ENCODE measurements around the gene LRRC14B.

DNA sequence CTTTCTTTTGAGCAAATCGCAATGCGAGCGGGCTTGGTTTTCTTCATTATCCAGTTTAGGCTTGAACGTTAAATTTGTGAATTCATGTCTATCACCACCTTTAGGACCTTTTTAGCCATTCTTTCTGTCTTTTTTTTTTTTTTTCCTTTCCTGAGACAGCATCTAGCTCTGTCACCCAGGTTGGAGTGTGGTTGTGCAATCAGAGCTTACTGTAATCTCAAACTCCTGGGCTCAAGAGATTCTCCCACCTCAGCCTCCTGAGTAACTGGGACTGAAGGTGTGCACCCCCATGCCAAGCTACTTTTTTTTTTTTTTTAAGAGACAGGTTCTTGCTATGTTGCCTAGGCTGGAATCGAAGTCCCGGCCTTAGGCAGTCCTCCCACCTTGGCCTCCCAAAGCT lies 39.2 kb upstream of the LRRC14B start:
- TF ChIP-seq CHD2 (IDR thresholded peaks at IDR 0.05; ENCODE audit: low read length, partially characterized antibody) (no peak), EP300 (IDR thresholded peaks at IDR 0.05; ENCODE audit: borderline replicate concordance in 1 of 2, low read depth in 1 of 2, low read length in 1 of 2) (no peak), YY1 (IDR thresholded peaks at IDR 0.05; ENCODE audit: low read depth) (no peak), CTCF (IDR thresholded peaks at IDR 0.05) (no peak), JUND (IDR thresholded peaks at IDR 0.05) (no peak), RCOR1 (IDR thresholded peaks at IDR 0.05; ENCODE audit: low read length) (no peak), MXI1 (IDR thresholded peaks at IDR 0.05; ENCODE audit: low read depth, low read length) (no peak), SMC3 (IDR thresholded peaks at IDR 0.05; ENCODE audit: low read depth, low read length) (no peak), FOXM1 (IDR thresholded peaks at IDR 0.05; ENCODE audit: low read depth) (no peak), TEAD4 (IDR thresholded peaks at IDR 0.05; ENCODE audit: borderline replicate concordance, insufficient read depth) (no peak), POLR2AphosphoS5 (IDR thresholded peaks at IDR 0.05; ENCODE audit: low read depth, low read length) (no peak), GABPA (IDR thresholded peaks at IDR 0.05; ENCODE audit: low read depth) (no peak)
- TF ChIP-seq, protein P1, sequence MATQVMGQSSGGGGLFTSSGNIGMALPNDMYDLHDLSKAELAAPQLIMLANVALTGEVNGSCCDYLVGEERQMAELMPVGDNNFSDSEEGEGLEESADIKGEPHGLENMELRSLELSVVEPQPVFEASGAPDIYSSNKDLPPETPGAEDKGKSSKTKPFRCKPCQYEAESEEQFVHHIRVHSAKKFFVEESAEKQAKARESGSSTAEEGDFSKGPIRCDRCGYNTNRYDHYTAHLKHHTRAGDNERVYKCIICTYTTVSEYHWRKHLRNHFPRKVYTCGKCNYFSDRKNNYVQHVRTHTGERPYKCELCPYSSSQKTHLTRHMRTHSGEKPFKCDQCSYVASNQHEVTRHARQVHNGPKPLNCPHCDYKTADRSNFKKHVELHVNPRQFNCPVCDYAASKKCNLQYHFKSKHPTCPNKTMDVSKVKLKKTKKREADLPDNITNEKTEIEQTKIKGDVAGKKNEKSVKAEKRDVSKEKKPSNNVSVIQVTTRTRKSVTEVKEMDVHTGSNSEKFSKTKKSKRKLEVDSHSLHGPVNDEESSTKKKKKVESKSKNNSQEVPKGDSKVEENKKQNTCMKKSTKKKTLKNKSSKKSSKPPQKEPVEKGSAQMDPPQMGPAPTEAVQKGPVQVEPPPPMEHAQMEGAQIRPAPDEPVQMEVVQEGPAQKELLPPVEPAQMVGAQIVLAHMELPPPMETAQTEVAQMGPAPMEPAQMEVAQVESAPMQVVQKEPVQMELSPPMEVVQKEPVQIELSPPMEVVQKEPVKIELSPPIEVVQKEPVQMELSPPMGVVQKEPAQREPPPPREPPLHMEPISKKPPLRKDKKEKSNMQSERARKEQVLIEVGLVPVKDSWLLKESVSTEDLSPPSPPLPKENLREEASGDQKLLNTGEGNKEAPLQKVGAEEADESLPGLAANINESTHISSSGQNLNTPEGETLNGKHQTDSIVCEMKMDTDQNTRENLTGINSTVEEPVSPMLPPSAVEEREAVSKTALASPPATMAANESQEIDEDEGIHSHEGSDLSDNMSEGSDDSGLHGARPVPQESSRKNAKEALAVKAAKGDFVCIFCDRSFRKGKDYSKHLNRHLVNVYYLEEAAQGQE (IDR thresholded peaks at IDR 0.05; ENCODE audit: low read depth, low read length), result no peak
- TF ChIP-seq, protein P2, sequence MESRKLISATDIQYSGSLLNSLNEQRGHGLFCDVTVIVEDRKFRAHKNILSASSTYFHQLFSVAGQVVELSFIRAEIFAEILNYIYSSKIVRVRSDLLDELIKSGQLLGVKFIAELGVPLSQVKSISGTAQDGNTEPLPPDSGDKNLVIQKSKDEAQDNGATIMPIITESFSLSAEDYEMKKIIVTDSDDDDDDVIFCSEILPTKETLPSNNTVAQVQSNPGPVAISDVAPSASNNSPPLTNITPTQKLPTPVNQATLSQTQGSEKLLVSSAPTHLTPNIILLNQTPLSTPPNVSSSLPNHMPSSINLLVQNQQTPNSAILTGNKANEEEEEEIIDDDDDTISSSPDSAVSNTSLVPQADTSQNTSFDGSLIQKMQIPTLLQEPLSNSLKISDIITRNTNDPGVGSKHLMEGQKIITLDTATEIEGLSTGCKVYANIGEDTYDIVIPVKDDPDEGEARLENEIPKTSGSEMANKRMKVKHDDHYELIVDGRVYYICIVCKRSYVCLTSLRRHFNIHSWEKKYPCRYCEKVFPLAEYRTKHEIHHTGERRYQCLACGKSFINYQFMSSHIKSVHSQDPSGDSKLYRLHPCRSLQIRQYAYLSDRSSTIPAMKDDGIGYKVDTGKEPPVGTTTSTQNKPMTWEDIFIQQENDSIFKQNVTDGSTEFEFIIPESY (IDR thresholded peaks at IDR 0.05; ENCODE audit: borderline replicate concordance, low read depth), result no peak
